Stimulated activated CD8-positive, alpha-beta memory T cell treated with anti-CD3 and anti-CD28 coated beads, Interleukin-12 subunit alpha, Interleukin-12 subunit beta, amount 100 ng/mL, for 1 hour (primary cell): ENCODE measurements around the gene NSFL1C.
"Not testable (repeated sequence)": the region's sequence is repeated elsewhere in the genome, so short reads cannot be mapped to it uniquely, and the experiment has no call there.

Experiments used
- DNase-seq: peaks from one replicate; pipeline ENCODE4 v3.0.0-alpha.2; 2020; ENCODE audit warnings: low read depth

NSFL1C gene

GRCh38 chr20:1466211-1467081 lies at the start of gene NSFL1C:
Gene NSFL1C, minus strand, starts transcription at chr20:1466849. Its CDS starts 25 bp downstream, at chr20:1466824.
- peak; percentile 86 for DNase-seq

GRCh38 chr20:1513801-1514200 lies 47.2 kb upstream of the NSFL1C start:
- no peak for DNase-seq

GRCh38 chr20:1509237-1509636 lies 42.6 kb upstream of the NSFL1C start:
- DNase-seq = peak; percentile 4

- DNase-seq = no peak
Measured at GRCh38 chr20:1508574-1508973, 41.9 kb upstream of the NSFL1C start.

GRCh38 chr20:1507276-1507675 lies 40.6 kb upstream of the NSFL1C start:
- DNase-seq = no peak

- no peak for DNase-seq
Measured at GRCh38 chr20:1505871-1506270, 39.2 kb upstream of the NSFL1C start.

GRCh38 chr20:1505361-1505760 lies 38.7 kb upstream of the NSFL1C start:
- DNase-seq = no peak

GRCh38 chr20:1503564-1504227 lies 37.0 kb upstream of the NSFL1C start:
- peak; percentile 55 for DNase-seq

GRCh38 chr20:1500496-1500895 lies 33.8 kb upstream of the NSFL1C start:
- no peak for DNase-seq

- no peak for DNase-seq
Measured at GRCh38 chr20:1499528-1500420, 33.1 kb upstream of the NSFL1C start.

- not testable (repeated sequence) for DNase-seq
Measured at GRCh38 chr20:1497371-1497770, 30.7 kb upstream of the NSFL1C start.

GRCh38 chr20:1496930-1497329 lies 30.3 kb upstream of the NSFL1C start:
- DNase-seq = no peak

GRCh38 chr20:1494436-1494835 lies 27.8 kb upstream of the NSFL1C start:
- no peak for DNase-seq

- DNase-seq = no peak
Measured at GRCh38 chr20:1493536-1493935, 26.9 kb upstream of the NSFL1C start.

- DNase-seq = no peak
Measured at GRCh38 chr20:1491860-1492642, 25.4 kb upstream of the NSFL1C start.

- DNase-seq = no peak
Measured at GRCh38 chr20:1491281-1491840, 24.7 kb upstream of the NSFL1C start, which contains the start of gene SIRPB2. Gene SIRPB2, minus strand, starts transcription at chr20:1491420. Its CDS starts 61 bp downstream, at chr20:1491359.

- no peak for DNase-seq
Measured at GRCh38 chr20:1490643-1491195, 24.1 kb upstream of the NSFL1C start.

GRCh38 chr20:1489764-1490436 lies 23.3 kb upstream of the NSFL1C start:
- DNase-seq = no peak

GRCh38 chr20:1489325-1489724 lies 22.7 kb upstream of the NSFL1C start:
- DNase-seq = no peak

- no peak for DNase-seq
Measured at GRCh38 chr20:1486566-1486965, 19.9 kb upstream of the NSFL1C start.
